Loucy (cell line): ENCODE data around the gene H6PD.

Experiments
- H2AFZ ChIP-seq: fragments of 200-600 bp; sonication (generic); 2 replicates; pipeline ENCODE4 v1.6.0; 2016; ENCODE audit warnings: antibody characterized with exemption, mild to moderate bottlenecking, low read length, moderate library complexity
- H3F3A ChIP-seq: fragments of 200-600 bp; 2 replicates; pipeline ENCODE4 v1.6.0; 2016; ENCODE audit warnings: antibody characterized with exemption, low read depth, mild to moderate bottlenecking
- H3K27me3 ChIP-seq: fragments of 200-600 bp; sonication (generic); 2 replicates; pipeline ENCODE4 v1.6.1; 2014; ENCODE audit warnings: low read length, mild to moderate bottlenecking; ENCODE audit not compliant: insufficient read depth, poor library complexity, severe bottlenecking
- H3K36me3 ChIP-seq: fragments of 200-600 bp; sonication (generic); 2 replicates; pipeline ENCODE4 v1.6.1; 2016; ENCODE audit warnings: low read length; ENCODE audit not compliant: insufficient read depth
- H3K4me1 ChIP-seq: fragments of 200-600 bp; sonication (generic); 2 replicates; pipeline ENCODE4 v1.5.1; 2014; ENCODE audit warnings: low read length, mild to moderate bottlenecking; ENCODE audit not compliant: insufficient read depth, poor library complexity, severe bottlenecking
- H3K4me2 ChIP-seq: fragments of 200-600 bp; sonication (generic); 2 replicates; pipeline ENCODE4 v1.6.0; 2014; ENCODE audit warnings: antibody characterized with exemption, low read length, low read depth, mild to moderate bottlenecking; ENCODE audit not compliant: poor library complexity, severe bottlenecking
- H3K4me3 ChIP-seq: fragments of 200-600 bp; sonication (generic); 2 replicates; pipeline ENCODE4 v1.5.1; 2014; ENCODE audit warnings: low read length, mild to moderate bottlenecking, mixed read lengths; ENCODE audit not compliant: poor library complexity, severe bottlenecking
- H3K79me2 ChIP-seq: fragments of 200-600 bp; sonication (generic); 2 replicates; pipeline ENCODE4 v1.6.1; 2014; ENCODE audit warnings: low read length; ENCODE audit not compliant: insufficient read depth
- H3K9ac ChIP-seq: fragments of 200-600 bp; sonication (generic); 2 replicates; pipeline ENCODE4 v1.6.0; 2014; ENCODE audit warnings: mild to moderate bottlenecking, low read depth, low read length, moderate library complexity; ENCODE audit not compliant: poor library complexity, severe bottlenecking
- H3K9me2 ChIP-seq: fragments of 200-600 bp; sonication (generic); replicated peaks from 2 replicates; pipeline ENCODE4 v1.6.1; 2016; ENCODE audit warnings: low read depth, low read length, mixed read lengths
- H3K9me3 ChIP-seq: fragments of 200-600 bp; sonication (generic); 2 replicates; pipeline ENCODE4 v1.6.1; 2014; ENCODE audit warnings: mild to moderate bottlenecking, antibody characterized with exemption, low read length, low read depth; ENCODE audit not compliant: insufficient read depth
- H4K20me1 ChIP-seq: fragments of 200-600 bp; sonication (generic); 2 replicates; pipeline ENCODE4 v1.6.0; 2014; ENCODE audit warnings: antibody characterized with exemption, low read length, mild to moderate bottlenecking; ENCODE audit not compliant: insufficient read depth, poor library complexity, severe bottlenecking
- CTCF ChIP-seq: fragments of 200-600 bp; sonication (generic); conservative IDR thresholded peaks from 2 replicates; pipeline ENCODE4 v1.5.1; 2014; ENCODE audit warnings: mild to moderate bottlenecking, antibody characterized with exemption, low read length
- EZH2phosphoT487 ChIP-seq: fragments of 200-600 bp; IDR thresholded peaks from 2 replicates; pipeline ENCODE4 v1.6.1; 2018; ENCODE audit warnings: antibody characterized with exemption, mild to moderate bottlenecking, moderate library complexity, borderline replicate concordance

The H6PD gene

GRCh38 chr1:9260059-9260766 is 25.6 kb downstream of the H6PD start:
- Histone ChIP-seq H3K27me3 (no peaks in the 10 kb centered on the region), H3F3A (no peaks in the 10 kb centered on the region), H3K79me2 (peaks cover 47% of the 10 kb centered on the region), H4K20me1 (peaks cover 5% of the 10 kb centered on the region), H2AFZ (no peak overlapping the region), H3K4me2 (no peak overlapping the region), H3K9me2 (no peaks in the 10 kb centered on the region), H3K9me3 (no peaks in the 10 kb centered on the region; the same call in 1 of the 2 replicates), H3K4me3 (no peak overlapping the region), H3K4me1 (peaks cover 19% of the 10 kb centered on the region), H3K36me3 (peaks cover 48% of the 10 kb centered on the region; the same call in 1 of the 2 replicates), H3K9ac (no peak overlapping the region)
- TF ChIP-seq CTCF = no peak

GRCh38 chr1:9261496-9261895 is 26.9 kb downstream of the H6PD start:
- H2AFZ ChIP-seq = no peak overlapping the region
- H3K27me3 ChIP-seq = no peaks in the 10 kb centered on the region
- H3K9ac ChIP-seq = no peak overlapping the region
- no peak overlapping the region for H3K4me3 ChIP-seq
- no peaks in the 10 kb centered on the region for H3F3A ChIP-seq
- no peak for TF ChIP-seq EZH2phosphoT487
- TF ChIP-seq CTCF = no peak
- no peaks in the 10 kb centered on the region for H3K9me2 ChIP-seq
- peaks cover 28% of the 10 kb centered on the region for H3K4me1 ChIP-seq
- H4K20me1 ChIP-seq = peaks cover 7% of the 10 kb centered on the region
- H3K9me3 ChIP-seq = no peaks in the 10 kb centered on the region; the same call in 1 of the 2 replicates
- peaks cover 38% of the 10 kb centered on the region for H3K79me2 ChIP-seq
- peaks cover 43% of the 10 kb centered on the region; the same call in 1 of the 2 replicates for H3K36me3 ChIP-seq
- H3K4me2 ChIP-seq = peak overlapping the region; percentile 31

GRCh38 chr1:9262096-9262986 is 27.8 kb downstream of the H6PD start:
- peaks cover 36% of the 10 kb centered on the region for H3K79me2 ChIP-seq
- no peak overlapping the region for H2AFZ ChIP-seq
- H3K27me3 ChIP-seq = no peaks in the 10 kb centered on the region
- H3K36me3 ChIP-seq = peaks cover 48% of the 10 kb centered on the region; the same call in 1 of the 2 replicates
- no peak overlapping the region for H3K4me3 ChIP-seq
- no peaks in the 10 kb centered on the region; the same call in 1 of the 2 replicates for H3K9me3 ChIP-seq
- H3F3A ChIP-seq = no peaks in the 10 kb centered on the region
- TF ChIP-seq EZH2phosphoT487 (no peak), CTCF (no peak)
- peaks cover 33% of the 10 kb centered on the region for H3K4me1 ChIP-seq
- no peaks in the 10 kb centered on the region for H3K9me2 ChIP-seq
- H3K9ac ChIP-seq = no peak overlapping the region
- peaks cover 9% of the 10 kb centered on the region for H4K20me1 ChIP-seq
- no peak overlapping the region for H3K4me2 ChIP-seq
